Measurements from ENCODE around the gene ROBO4.

DNA sequence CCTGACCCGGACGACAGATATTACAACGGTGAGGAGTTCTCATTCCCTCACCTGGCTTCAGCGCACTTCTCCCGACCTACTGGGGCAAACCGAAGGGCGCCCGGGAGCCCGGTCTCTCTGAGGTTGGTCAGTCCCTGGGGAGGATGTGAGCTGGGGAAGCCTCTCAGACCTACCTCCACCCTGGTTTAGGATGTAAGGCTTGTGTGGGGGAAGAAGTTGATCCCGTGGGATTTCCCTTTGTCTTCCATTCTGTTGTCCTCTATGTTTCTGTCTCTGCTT is 20.1 kb downstream of the ROBO4 start:
- TF ChIP-seq, protein P1, sequence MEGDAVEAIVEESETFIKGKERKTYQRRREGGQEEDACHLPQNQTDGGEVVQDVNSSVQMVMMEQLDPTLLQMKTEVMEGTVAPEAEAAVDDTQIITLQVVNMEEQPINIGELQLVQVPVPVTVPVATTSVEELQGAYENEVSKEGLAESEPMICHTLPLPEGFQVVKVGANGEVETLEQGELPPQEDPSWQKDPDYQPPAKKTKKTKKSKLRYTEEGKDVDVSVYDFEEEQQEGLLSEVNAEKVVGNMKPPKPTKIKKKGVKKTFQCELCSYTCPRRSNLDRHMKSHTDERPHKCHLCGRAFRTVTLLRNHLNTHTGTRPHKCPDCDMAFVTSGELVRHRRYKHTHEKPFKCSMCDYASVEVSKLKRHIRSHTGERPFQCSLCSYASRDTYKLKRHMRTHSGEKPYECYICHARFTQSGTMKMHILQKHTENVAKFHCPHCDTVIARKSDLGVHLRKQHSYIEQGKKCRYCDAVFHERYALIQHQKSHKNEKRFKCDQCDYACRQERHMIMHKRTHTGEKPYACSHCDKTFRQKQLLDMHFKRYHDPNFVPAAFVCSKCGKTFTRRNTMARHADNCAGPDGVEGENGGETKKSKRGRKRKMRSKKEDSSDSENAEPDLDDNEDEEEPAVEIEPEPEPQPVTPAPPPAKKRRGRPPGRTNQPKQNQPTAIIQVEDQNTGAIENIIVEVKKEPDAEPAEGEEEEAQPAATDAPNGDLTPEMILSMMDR (IDR thresholded peaks at IDR 0.05; ENCODE audit: low read depth, low read length, poor library complexity, severe bottlenecking) = no peak
- no peak for TF ChIP-seq EZH2phosphoT487 (IDR thresholded peaks at IDR 0.05; ENCODE audit: borderline replicate concordance, low read length)
